Kidney epithelial cell (primary cell): ENCODE results near the gene NR2C1. TPM values are rescaled to one million over a fixed set of nuclear protein-coding genes. Genes with fewer than 3 reads are reported as not detected.
A peak's percentile ranks its signal among the peaks of the same experiment; 100 is the strongest.
"Not testable (repeated sequence)": the region's sequence is repeated elsewhere in the genome, so short reads cannot be mapped to it uniquely, and the experiment has no call there.

Source experiments
- DNase-seq: peaks from one replicate; pipeline ENCODE4 v3.0.0-alpha.2; 2010; ENCODE audit warnings: low read depth
- H3K27me3 ChIP-seq: 2 replicates; pipeline ENCODE4 v1.6.0; 2011; ENCODE audit warnings: low read length; ENCODE audit not compliant: control insufficient read depth, insufficient read depth
- H3K36me3 ChIP-seq: 2 replicates; pipeline ENCODE4 v1.5.1; 2011; ENCODE audit warnings: low read length; ENCODE audit not compliant: control insufficient read depth, insufficient read depth
- H3K4me3 ChIP-seq: 2 replicates; pipeline ENCODE4 v1.5.1; 2011; ENCODE audit warnings: low read depth, mild to moderate bottlenecking, control low read depth, low read length
- total RNA-seq: library from RNA; depleted of rRNA; stranded (reverse); fragments of >200 nt; gene quantifications from 2 replicates; pipeline ENCODE4 v1.2.3, GENCODE V29; 2015
- TF ChIP-seq, protein P1 (sequence below): IDR thresholded peaks from 2 replicates; pipeline ENCODE4 v1.5.1; 2011; ENCODE audit warnings: mild to moderate bottlenecking, moderate library complexity, low read length, control low read depth, inconsistent platforms; ENCODE audit not compliant: insufficient read depth, poor library complexity, severe bottlenecking

NR2C1 gene
- total RNA-seq, 1 donor from 2014 or later: 38.9 TPM

DNA sequence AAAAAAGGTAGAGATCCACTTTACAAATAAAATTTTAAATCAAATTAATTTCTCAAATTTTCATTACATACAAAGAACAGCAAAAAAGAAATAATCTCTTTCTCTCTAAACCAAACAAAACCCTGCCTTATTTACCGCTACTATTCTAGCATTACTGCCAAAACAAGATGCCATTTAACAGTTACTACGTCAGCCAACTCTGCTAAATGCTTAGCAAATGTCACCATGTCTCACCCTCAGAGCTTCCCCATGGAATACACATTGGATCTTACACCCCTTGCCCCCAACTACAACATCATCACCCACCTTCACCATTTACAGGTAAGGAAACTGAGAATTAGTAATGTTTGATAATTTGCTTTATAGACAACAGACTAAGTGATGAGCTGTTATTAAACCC is 23.0 kb upstream of the NR2C1 start:
- Histone ChIP-seq H3K4me3 (no peak overlapping the region), H3K36me3 (peaks cover 4% of the 10 kb centered on the region), H3K27me3 (no peaks in the 10 kb centered on the region)
- no peak for DNase-seq
- TF ChIP-seq, protein P1, sequence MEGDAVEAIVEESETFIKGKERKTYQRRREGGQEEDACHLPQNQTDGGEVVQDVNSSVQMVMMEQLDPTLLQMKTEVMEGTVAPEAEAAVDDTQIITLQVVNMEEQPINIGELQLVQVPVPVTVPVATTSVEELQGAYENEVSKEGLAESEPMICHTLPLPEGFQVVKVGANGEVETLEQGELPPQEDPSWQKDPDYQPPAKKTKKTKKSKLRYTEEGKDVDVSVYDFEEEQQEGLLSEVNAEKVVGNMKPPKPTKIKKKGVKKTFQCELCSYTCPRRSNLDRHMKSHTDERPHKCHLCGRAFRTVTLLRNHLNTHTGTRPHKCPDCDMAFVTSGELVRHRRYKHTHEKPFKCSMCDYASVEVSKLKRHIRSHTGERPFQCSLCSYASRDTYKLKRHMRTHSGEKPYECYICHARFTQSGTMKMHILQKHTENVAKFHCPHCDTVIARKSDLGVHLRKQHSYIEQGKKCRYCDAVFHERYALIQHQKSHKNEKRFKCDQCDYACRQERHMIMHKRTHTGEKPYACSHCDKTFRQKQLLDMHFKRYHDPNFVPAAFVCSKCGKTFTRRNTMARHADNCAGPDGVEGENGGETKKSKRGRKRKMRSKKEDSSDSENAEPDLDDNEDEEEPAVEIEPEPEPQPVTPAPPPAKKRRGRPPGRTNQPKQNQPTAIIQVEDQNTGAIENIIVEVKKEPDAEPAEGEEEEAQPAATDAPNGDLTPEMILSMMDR: no peak

DNA sequence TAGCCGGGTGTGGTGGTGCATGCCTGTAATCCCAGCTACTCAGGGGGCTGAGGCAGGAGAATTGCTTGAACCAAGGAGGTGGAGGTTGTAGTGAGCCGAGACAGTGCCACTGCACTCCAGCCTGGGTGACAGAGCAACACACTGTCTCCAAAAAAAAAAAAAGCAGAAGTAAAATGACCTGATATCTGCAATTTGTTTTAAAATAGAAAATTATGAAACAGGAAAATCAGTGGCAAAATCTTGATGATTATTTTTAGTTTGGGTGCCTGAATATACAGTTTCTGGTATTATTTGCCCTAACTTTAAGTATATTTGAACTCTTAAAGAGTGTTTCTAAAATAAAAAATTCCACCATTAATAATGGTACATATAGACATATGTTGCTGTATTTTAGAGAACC is 22.4 kb upstream of the NR2C1 start:
- H3K36me3 ChIP-seq, H3K4me3 ChIP-seq, DNase-seq, H3K27me3 ChIP-seq: not testable (repeated sequence)

DNA sequence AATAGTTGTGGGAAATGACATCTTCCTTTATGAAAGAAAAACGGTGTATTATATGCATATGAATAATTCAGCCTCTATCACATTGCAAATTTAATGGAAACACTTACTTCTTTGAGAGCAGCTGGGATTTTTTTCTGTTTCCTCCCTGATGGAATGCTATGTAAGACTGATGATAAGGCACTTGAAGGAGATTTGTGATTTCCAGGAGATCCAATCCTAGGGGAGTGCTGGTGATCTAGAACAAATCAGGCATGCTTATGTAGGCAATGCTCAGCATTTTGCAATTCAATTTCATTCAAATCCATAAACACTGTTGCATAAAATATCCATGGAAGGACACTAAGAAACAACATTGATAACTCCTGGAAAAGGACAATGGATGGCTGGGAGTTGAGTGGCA is 16.0 kb upstream of the NR2C1 start:
- DNase-seq: no peak
- Histone ChIP-seq H3K27me3 (no peaks in the 10 kb centered on the region), H3K36me3 (peaks cover 1% of the 10 kb centered on the region), H3K4me3 (no peak overlapping the region)
- TF ChIP-seq, protein P1: no peak

DNA sequence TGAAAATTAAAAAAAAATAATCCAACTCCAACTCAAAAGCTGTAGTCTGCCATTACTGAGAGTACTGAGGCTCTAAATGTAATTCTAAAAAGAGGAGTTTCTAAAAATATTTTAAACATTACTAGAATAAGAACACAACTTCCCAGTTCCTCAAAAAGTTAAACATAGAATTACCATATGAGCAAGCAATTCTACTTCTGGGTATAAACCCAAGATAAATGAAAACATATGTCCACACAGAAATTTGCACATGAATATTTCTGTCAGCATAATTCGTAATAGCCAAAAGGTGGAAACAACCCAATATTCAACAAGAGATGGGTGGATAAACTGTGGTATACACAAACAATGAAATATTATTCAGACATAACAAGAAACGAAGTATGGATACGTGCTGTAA is 15.0 kb upstream of the NR2C1 start:
- TF ChIP-seq, protein P1: no peak
- H3K4me3 ChIP-seq: no peak overlapping the region
- peaks cover 1% of the 10 kb centered on the region for H3K36me3 ChIP-seq
- no peaks in the 10 kb centered on the region for H3K27me3 ChIP-seq
- DNase-seq: no peak

GRCh38 chr12:95085612-95086011 is 12.2 kb upstream of the NR2C1 start:
- Histone ChIP-seq H3K4me3 (no peak overlapping the region), H3K27me3 (no peaks in the 10 kb centered on the region), H3K36me3 (no peaks in the 10 kb centered on the region)
- DNase-seq: no peak
- TF ChIP-seq, protein P1: no peak

GRCh38 chr12:95083938-95084337 is 10.5 kb upstream of the NR2C1 start:
- no peaks in the 10 kb centered on the region for H3K36me3 ChIP-seq
- TF ChIP-seq, protein P1: no peak
- no peak overlapping the region for H3K4me3 ChIP-seq
- DNase-seq: peak; percentile 49
- H3K27me3 ChIP-seq: no peaks in the 10 kb centered on the region
